ENCODE results near the gene SLC39A2.
"Not testable (repeated sequence)": the region's sequence is repeated elsewhere in the genome, so short reads cannot be mapped to it uniquely, and the experiment has no call there.

Gene SLC39A2

DNA sequence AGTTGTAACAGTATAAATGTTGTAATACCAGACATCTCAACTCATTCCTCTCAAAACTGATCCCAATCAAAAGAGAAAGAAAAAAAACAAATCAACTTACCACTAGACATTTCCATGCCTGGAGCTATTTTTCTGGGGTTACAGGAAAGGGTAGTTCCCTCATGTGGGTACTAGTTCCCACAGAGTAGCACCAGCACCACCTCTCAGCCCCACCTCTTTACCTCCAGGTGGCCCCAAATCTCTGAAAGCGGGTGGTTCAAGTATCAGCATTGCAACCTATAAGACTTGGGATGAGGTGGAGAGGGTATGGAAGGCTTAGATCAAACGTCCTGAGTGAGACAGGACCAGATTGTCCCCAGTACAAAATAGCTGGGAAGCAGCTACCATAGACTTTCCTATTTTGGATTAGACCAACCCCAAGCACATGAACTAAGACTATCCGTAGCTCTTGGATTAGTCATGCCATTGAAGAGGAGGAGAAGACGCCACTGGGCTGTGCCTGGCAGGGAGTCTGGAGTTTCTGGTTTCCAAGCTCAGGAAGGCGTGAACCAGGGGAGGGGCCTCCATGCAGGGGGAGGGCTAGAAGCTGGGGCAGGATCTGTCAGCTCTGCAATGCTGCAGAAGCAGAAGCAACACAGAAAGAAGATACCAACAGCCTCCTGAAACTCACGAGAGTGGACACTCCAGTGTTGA lies at the start of gene SLC39A2:
Gene SLC39A2, plus strand, starts transcription at position 620 of the 693 bp plus-strand sequence. CDS start 154 bp downstream, outside the sequence.
- DNase-seq = no peak

- not testable (repeated sequence) for DNase-seq
Observed at GRCh38 chr14:20954736-20955537, 44.2 kb upstream of the SLC39A2 start, which contains the start of gene RNASE2. TSS of gene RNASE2 (plus strand) at chr14:20955487. CDS start at chr14:20955772, 285 bp downstream.

DNA sequence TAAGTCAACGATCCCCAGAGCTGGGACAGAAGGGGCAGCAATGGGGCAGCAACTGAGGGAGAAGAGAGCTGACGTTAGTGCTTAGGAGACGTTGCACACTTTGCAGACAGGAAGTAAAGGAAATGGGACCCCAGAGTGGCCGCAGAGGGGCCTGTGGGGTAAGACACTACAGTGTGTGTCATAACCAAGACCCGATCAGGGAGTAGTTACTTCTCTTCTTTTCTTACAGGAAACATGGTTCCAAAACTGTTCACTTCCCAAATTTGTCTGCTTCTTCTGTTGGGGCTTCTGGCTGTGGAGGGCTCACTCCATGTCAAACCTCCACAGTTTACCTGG lies 43.6 kb upstream of the SLC39A2 start:
- not testable (repeated sequence) for DNase-seq

DNA sequence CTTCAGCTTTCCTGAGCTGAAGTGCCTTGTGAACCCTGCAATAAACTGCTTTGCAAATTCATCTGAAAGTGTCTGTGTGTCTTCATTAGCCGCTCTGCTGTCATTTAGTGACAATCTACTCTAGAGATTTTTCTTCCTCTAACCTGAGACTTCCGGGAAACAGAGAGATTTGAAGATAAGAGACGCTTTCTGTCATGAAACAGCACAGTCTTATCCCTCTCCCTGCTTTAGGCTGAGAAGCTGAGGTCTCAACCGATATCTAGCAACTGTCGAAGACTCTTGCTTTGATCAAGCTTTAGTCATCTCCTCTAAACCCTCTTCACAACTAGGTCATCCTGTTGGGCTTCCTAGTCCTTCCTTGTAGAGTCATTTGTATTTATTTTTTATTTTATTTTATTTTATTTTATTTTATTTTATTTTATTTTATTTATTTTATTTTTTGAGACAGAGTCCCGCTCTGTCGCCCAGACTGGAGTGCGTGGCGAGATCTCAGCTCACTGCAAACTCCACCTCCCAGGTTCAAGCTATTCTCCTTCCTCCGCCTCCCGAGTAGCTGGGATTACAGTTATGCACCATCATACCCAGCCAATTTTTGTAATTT lies 42.6 kb upstream of the SLC39A2 start:
- DNase-seq = no peak

DNA sequence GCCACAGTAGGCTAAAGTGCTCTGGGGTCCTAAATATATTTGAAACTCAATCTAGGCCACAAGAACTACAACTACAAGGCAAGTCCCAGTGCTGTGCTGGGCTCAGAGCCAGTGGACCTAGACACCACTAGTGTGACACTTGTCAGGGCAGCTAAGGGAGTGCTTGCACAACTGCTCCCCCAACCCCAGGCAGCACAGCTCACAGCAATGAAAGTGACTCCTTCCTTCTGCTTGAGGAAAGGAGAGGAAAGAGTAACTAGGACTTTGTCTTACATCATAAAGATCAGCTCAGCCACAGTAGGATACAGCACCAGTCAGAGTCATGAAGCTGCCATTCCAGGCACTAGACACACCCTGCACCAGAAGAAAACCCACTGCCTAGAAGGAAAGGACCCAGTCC lies 40.1 kb upstream of the SLC39A2 start:
- DNase-seq = not testable (repeated sequence)

DNA sequence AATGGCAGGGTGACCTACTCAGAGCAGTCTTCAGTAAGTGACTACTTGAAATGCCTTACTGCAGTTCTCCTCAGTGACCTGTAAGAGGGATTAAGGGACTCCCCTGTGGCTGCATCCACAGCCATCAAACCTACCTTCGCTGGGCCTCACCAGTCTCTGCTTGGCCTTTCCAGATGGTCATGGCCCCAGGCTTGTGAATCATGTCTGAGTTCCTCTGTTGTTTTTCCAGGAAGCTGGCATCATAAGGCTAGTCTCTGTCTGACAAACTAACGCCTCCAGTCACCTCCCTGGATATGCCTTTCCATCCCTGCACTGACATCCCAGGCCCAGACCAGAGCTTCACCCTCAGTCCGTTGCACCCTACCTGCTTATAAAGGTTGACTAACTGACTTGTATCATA lies 29.8 kb upstream of the SLC39A2 start:
- DNase-seq = no peak

DNA sequence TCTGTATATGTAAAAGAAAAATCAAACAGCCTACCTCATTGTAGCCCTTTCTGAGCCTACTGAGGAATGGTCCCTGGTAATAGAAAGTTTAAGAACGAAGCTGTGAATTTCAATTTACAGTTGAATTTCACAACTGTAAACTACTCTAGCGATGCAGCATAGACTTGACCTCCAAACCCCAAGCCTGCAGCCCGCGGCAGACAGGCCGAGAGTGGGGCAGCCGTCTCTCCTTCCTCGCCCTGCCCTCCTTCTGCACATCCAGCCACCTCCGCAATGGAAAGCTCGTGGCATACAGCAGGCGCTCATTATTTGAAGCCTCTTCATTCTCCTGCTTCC lies 28.5 kb upstream of the SLC39A2 start:
- DNase-seq = no peak

DNA sequence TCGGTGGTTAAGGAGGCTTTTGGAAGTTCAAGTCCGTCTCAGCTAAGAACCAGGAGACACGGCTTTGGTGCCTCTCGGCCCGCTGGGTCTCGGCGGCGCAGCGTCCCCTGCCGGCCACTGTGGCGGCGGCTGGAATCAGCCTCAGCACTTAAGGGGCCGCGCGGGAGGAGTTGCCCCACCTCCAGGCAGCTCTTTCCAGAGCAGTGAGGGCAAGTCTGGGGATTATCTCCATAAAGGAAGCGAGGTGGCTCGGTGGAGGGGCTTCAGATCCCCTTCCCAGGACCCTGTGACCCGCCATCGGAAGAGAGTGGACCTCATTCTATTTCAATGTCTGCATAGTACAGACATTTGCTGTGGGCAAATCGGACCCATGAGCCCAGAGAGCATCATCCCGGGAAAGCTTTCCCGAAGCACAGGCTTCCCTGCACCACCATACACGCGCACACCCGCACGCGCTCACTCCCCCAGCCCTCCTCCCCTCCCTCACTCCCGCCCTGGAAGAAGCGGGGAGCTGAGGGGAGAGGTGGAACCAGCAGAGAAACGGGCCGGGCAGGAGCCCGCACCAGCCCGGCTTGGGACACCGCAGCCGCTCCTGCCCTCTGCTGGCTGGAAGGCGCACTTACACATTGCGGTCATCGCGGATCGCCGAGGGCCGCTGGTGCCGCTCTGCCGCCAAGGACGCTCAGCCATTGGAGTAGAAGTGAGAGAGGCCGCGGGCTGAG lies 27.9 kb upstream of the SLC39A2 start:
- DNase-seq = peak; percentile 72

DNA sequence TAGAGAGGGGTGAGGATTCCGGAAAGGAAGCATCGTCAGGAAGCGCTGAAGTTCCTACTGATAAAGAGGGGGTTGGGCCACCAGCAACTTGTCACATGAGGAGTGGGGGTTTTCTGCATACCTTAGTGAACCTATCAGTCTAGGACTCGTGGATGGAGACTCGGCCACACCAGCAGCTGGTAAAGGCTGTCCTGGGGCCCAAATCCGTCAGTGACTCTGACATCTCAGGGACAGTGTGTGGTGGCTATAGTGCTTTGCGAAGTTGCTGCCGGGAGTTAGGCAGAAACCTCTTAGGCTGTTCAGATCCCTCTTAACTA lies 27.4 kb upstream of the SLC39A2 start:
- no peak for DNase-seq

DNA sequence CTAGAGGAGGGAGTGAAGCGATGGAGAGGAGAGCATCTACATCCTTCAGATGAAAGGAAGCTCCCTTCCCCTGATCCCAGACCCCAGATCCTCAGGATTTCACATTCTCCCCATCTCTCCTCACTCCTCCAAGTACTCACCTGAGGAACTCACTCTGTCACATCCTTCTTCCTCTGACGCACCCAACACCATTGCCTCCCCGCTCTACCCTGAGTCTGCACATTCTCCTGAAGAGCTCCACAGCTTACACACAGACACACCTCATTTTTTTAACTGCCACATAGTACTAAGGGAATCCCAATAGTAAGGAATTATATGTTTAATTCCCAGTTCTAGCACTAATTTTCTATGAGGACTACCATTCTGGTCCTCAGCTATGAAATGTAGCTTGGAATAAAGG lies 25.6 kb upstream of the SLC39A2 start:
- no peak for DNase-seq

GRCh38 chr14:20976291-20976690 lies 22.8 kb upstream of the SLC39A2 start:
- no peak for DNase-seq

DNA sequence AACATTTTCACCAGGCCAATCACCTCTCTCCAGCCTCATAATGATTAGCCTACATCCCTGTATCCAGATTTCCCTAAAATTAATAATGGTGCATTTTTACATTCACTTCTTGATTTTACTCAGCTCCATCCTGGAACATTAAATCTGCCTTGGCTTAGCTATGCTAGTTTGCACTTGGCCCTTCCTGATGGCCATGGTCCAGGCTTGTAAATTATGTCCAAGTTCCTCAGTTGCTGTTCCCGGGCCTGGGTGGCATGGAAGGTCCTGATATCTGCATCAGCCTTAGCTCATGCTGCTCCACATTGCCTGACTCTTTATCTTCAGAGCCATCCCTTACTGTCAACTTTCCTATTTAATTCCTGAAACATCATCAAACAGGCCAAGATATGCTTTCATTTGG lies 20.4 kb upstream of the SLC39A2 start:
- DNase-seq = no peak

GRCh38 chr14:20980906-20981305 lies 18.2 kb upstream of the SLC39A2 start:
- DNase-seq = no peak

DNA sequence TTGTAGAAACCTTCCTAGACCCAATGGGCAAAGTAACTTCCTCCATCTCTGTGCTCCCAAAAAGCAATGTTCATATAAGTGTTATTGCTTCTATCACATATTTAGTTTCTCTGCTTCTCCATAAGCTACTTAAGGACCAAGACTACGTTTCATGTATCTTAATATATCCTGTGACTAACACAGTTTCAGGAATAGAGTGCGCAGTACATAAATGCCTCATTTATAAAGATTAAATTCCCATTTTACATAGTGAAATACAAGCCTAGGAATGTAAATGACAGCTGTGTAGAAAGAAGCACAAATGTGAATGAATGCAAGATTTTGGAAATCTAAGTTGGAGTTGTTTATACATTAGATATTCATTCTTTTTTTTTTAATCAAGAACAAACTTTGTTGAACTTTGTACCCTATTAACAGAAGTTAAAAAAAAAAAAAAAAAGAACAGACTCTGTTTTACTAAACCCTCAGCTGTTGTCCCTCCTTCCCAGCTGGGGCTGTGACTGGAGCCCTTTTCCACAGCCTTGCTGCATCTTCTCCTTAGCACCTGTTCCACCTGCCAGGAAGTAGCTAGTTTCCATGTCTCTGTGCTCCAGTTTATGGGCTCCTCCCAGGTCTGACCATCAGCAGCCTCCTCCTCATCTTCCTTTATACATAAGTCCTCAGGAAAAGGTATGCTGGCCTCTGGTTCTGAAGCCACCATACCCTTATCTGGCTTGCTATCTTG lies 16.3 kb upstream of the SLC39A2 start:
- no peak for DNase-seq

DNA sequence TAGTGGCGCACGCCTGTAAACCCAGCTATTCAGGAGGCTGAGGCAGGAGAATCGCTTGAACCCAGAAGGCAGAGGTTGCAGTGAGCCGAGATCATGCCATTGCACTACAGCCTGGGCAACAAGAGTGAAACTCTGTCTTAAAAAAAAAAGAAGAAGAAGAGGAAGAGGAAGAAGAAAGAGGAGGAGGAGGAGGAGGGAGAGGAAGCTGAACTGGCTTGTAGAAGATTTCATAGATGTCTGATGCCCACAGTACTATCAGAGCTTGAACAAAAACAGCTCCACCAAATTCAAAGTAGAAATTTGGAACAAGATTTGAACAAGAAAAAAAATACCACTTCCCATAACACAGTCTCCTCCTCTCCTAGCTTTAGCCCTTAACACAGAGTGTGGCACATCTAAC lies 13.4 kb upstream of the SLC39A2 start:
- not testable (repeated sequence) for DNase-seq

DNA sequence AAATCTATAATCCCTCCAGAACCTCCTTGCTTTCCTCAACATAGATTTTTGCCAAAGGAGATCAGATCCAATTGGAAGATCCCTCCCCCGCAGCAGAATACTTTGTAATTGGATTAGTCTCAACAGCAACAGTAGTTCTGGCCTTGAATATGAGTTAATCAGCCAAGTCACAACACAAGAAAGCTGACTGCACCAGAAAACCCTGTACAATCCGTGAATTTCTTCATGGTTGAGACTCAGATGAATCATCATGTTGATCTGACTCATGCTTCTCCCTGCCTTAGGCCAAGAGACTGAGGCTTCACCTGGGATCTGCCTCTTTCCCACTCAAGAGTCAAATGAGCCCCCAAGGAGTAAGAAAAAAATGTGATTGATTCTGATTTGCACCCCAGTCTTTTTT lies 12.3 kb upstream of the SLC39A2 start:
- DNase-seq = no peak

DNA sequence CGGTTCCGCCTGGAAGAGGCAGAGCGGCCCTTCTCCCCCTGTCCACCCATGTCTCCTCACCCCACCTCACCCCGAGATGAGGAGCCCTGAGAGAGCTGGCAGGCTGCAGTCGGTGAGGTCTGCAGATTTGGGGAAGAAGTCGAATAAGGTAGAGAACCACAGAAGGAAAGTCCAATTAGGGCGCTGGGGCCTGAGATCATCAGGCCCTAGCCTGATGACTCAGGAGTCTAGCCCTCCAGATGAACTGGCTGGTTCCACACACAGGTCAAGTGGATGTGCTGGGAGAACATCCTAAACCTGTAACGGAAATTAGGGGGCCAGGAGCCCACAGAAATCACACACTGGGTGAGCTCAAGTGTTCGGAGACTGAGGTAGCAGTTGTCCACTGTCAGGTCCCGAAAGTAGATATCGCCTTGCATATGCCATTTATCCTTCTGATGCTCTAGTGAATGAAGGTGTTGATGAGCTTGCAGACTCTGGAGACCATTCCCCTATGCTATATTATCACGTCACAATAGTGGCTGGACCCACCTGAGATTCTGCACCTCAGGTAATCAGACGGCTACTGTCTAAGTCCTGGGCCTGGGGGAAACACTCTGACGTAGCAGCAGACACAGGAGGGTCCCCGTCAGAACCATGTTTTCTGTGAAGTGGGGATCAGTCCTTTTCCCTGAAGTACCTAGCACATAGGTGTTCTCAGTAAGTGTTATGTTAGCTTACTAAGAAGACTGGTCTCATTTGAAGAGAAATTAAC lies 10.2 kb upstream of the SLC39A2 start:
- DNase-seq = no peak

DNA sequence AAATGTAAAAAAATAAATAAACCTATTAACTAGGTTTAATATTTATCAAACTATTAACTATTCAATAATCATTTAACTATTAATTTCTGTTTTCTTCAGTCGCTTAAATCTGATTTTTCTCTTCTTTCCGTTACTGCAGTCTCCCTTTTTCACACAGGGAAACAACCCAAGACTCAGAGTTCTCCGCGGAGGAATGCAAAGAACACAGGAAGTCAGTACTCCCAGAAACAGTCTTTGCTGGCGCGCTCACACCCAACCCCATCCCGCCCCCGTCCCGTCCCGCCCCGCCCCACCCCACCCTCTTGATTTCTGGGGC lies 9.7 kb upstream of the SLC39A2 start:
- DNase-seq = no peak

DNA sequence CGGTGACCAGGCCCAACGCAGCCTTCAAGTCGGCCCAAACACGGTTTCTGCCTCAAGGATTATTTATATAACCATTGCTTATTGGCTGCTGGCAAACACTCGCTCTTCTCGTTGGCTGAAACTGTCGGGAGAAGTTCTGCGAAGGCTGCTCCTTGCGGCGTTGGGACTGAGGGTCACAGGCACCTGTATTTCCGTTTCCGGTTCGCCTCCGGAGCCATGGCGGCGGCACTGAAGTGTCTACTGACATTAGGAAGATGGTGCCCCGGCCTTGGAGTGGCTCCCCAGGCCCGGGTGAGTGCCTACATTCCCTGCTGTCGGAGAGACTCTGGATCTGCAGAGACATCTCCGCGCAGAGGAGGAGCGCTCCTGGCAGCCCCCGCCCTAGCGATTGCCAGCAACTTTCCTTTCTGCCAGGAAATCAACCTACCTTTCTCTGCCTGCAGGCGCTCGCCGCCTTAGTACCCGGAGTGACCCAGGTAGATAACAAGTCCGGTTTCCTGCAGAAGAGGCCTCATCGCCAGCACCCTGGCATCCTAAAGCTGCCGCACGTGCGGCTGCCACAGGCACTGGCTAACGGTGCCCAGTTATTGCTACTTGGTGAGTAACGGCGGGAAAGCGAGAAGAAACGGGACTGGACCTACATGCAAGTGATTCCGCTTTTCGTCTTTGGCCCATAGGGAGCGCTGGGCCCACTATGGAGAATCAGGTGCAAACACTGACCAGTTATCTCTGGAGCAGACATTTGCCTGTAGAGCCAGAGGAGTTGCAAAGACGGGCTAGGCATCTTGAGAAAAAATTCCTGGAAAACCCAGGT lies 9.1 kb upstream of the SLC39A2 start, which contains the start of gene METTL17:
Gene METTL17, plus strand, starts transcription at position 194 of the 814 bp plus-strand sequence. Its CDS starts 23 bp downstream, at position 217.
- peak; percentile 87 for DNase-seq

DNA sequence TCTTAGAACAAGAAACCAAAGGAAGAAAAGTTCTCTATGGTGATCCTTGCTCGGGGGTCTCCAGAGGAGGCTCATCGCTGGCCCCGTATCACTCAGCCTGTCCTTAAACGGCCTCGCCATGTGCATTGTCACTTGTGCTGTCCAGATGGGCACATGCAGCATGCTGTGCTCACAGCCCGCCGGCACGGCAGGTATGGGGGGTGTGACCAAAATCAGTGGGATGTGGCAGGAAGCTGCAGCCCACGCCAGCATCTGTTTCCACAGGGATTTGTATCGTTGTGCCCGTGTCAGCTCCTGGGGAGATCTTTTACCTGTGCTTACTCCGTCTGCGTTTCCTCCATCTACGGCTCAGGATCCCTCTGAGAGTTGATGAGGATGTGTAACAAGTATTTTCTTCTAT lies 2.6 kb upstream of the SLC39A2 start:
- no peak for DNase-seq

DNA sequence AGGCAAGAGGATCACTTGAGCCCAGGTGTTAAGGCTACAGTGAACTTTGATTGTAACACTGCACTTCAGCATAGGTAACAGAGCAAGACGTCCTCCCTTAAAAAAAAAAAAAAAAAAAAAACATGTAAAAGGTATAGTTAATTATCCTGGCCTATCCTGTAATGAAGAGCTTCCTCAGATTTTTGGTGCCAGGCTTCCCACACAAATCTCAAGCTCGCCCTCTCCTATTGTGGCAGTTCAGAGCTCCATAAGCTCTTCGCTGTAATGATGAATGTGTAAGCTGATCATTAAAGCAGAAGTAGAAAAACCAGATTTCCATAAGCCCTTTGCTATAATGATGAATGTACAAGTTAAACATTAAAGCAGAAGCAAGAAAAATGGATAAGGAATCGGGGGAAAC lies 2.0 kb upstream of the SLC39A2 start:
- no peak for DNase-seq
